ENCODE data around the gene NAP1L5.

The NAP1L5 gene, protein sequence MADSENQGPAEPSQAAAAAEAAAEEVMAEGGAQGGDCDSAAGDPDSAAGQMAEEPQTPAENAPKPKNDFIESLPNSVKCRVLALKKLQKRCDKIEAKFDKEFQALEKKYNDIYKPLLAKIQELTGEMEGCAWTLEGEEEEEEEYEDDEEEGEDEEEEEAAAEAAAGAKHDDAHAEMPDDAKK

DNA sequence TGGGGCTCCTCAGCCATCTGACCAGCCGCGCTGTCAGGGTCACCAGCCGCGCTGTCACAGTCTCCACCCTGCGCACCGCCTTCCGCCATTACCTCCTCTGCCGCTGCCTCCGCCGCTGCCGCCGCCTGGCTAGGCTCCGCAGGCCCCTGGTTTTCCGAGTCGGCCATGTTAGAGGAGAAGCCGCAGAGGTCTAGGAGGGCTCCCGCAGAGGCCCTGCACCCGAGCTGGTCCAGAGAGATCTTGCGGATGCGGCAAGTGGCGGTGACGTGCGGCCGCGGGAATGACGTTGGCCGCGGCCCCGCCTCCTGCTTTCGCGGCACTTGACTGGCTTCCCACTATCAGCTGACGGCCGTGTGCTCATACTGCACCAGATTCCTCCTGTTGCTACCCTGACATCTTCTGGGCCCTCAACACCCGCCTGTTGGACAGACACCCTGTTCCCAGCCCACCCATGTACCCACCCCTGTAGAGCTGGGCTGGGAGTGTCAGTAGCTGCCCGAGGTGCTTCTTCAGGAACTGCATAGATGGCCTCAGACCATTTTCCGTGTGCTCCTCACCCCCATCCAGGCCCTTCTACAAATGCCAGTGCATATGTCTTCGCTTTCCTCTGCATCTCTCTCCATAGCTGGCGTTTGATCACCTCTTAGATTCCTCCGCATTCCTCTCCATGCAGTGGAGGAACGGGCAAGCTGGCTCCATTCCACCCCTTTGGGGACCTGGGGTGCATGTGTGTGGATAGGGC lies at the start of gene NAP1L5:
Gene NAP1L5 (minus strand): TSS at position 242 of the 742 bp plus-strand sequence. CDS start 75 bp downstream, at position 167.
- Histone ChIP-seq H3K4me3 (peak within 1 kb of the TSS; percentile 77), H3K27ac (peak within 1 kb of the TSS; percentile 86 to 90)
- TF ChIP-seq, protein P1, sequence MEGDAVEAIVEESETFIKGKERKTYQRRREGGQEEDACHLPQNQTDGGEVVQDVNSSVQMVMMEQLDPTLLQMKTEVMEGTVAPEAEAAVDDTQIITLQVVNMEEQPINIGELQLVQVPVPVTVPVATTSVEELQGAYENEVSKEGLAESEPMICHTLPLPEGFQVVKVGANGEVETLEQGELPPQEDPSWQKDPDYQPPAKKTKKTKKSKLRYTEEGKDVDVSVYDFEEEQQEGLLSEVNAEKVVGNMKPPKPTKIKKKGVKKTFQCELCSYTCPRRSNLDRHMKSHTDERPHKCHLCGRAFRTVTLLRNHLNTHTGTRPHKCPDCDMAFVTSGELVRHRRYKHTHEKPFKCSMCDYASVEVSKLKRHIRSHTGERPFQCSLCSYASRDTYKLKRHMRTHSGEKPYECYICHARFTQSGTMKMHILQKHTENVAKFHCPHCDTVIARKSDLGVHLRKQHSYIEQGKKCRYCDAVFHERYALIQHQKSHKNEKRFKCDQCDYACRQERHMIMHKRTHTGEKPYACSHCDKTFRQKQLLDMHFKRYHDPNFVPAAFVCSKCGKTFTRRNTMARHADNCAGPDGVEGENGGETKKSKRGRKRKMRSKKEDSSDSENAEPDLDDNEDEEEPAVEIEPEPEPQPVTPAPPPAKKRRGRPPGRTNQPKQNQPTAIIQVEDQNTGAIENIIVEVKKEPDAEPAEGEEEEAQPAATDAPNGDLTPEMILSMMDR (IDR thresholded peaks at IDR 0.05): no peak
- DNase-seq (ENCODE audit: low spot score): peak; percentile 84

DNA sequence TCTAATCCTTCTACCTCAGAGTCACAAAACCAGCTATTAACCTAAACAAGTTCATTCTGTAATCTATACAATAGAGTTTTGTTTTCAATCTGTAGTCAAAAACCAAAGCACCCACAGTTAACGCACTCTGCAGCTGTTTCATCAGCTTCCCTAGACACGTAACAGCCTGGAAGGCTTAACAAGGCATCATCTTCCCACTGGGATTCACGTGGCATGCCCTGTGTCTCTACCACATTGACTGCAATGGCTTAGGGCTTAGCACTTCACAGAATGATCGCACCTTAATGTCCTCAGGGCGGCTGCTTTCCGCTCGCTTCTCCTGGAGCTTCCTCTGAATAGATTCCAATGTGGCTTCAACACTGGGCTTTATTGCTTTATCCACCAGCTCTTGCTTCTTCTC lies 49.7 kb upstream of the NAP1L5 start:
- DNase-seq (ENCODE audit: low spot score): no peak
- Histone ChIP-seq H3K4me3 (no peak overlapping the region), H3K27ac (no peak overlapping the region)
- TF ChIP-seq, protein P1 (IDR thresholded peaks at IDR 0.05): no peak

DNA sequence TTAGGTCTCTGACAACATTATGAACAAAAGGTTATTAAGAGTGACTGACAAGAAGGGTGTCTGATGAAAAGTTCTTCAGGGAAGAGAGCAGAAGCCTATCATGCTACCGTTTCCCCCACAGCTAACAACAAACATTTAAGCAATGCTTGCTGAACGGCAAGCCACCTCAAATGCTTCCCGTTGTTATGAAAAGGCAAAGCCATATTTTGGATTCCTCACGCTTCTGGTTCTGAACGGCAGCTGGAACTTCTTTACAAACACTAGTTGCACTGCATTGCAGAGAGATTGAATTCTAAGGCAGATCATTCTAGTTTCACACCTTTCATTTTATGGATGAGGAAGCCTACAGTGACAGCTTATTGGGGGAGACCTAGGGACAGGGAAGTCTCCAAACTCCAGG lies 48.6 kb upstream of the NAP1L5 start:
- no peak for DNase-seq (ENCODE audit: low spot score)
- TF ChIP-seq, protein P1 (IDR thresholded peaks at IDR 0.05): no peak
- Histone ChIP-seq H3K4me3 (no peak overlapping the region), H3K27ac (peak overlapping the region in 1 of 2 donors; percentile 33)

DNA sequence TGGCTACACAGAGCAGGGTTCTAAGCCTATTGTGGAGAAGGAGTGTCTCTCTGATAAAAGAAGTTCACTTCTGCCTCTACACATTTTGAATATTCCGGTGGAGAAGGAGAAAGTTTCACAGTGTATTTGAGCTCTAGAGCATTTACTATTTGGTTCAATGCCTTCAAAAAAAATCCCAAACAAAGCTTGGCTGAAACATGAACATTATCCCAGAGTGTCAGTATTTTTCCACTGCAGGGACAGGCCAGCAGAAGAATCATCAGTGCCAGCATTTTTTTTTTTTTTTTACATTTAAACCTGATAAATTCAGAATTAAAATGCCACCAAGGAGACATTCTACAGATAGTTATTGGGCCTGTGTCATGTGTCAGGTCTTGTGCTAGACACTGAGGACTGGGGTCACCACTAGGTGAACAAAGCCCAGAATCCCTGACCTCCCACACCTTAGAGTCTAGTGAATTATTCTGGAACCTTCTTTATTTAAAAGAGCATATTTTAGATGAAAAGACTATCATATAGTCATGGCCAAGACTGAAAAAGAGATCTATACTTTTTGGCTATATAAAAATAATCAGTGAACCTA lies 48.0 kb upstream of the NAP1L5 start:
- H3K4me3 ChIP-seq: no peak overlapping the region
- TF ChIP-seq, protein P1 (IDR thresholded peaks at IDR 0.05): no peak
- H3K27ac ChIP-seq: peak overlapping the region; percentile 4 to 72
- DNase-seq (ENCODE audit: low spot score): no peak

DNA sequence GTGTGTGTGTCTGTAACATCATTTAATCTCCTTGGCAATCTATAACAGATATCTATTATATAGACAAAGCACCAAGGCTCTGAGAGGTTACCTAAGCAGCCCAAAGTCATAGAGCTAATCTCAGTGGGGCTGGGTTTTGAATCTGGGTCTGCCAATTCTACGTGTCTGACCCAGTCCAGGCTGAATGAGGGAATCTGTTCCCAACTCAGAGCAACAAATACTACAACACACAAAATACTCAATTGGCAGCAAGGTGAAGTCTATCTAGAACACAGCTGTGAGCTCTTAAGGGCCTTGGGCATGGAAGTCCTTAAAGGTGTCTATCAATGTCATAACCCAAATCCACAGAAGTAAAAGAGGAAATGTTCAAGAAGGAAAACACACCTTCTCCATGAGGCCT lies 47.5 kb upstream of the NAP1L5 start:
- H3K27ac ChIP-seq: peak overlapping the region; percentile 4 to 72
- no peak for DNase-seq (ENCODE audit: low spot score)
- H3K4me3 ChIP-seq: no peak overlapping the region
- TF ChIP-seq, protein P1 (IDR thresholded peaks at IDR 0.05): no peak

DNA sequence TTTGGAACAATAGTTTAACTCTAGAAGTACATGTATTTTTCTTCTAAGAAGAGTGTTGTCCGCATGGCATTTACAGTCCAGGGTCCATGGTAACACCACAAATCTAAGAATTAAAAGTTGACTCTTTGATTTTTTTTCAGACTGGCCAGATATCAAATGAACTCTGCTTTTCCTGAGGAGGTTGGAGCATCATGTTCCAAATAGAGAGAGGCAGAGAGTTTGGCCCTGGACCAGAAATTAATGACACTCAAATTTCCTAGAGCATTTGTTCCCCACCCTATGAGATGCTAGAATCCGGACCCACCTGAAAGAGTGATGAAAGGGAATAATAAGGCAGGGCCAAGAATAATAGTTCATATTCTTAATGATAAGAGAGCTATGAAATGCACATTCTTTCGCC lies 47.0 kb upstream of the NAP1L5 start:
- Histone ChIP-seq H3K4me3 (no peak overlapping the region), H3K27ac (peak overlapping the region in 1 of 2 donors; percentile 72)
- DNase-seq (ENCODE audit: low spot score): no peak
- TF ChIP-seq, protein P1 (IDR thresholded peaks at IDR 0.05): no peak
